Karpas-422 (cell line): ENCODE measurements around the gene PRR20C. TPM values are rescaled to one million over a fixed set of nuclear protein-coding genes. Genes with fewer than 3 reads are reported as not detected.
"Not testable (repeated sequence)": the region's sequence is repeated elsewhere in the genome, so short reads cannot be mapped to it uniquely, and the experiment has no call there.

Source experiments
- DNase-seq: peaks from one replicate; pipeline ENCODE4 v3.0.0-alpha.2; 2015
- H2AFZ ChIP-seq: fragments of 200-600 bp; sonication (generic); 2 replicates; pipeline ENCODE4 v1.6.1; 2014; ENCODE audit warnings: antibody characterized with exemption, low read length, mixed read lengths
- H3K27ac ChIP-seq: fragments of 200-600 bp; sonication (generic); 2 replicates; pipeline ENCODE4 v1.5.1; 2014; ENCODE audit warnings: mild to moderate bottlenecking, low read length, moderate library complexity
- H3K27me3 ChIP-seq: fragments of 200-600 bp; sonication (generic); 2 replicates; pipeline ENCODE4 v1.6.1; 2014; ENCODE audit warnings: low read length, mixed read lengths
- H3K36me3 ChIP-seq: fragments of 200-600 bp; sonication (generic); 2 replicates; pipeline ENCODE4 v1.6.1; 2014; ENCODE audit warnings: low read length, mixed read lengths; ENCODE audit not compliant: insufficient read depth
- H3K4me1 ChIP-seq: fragments of 200-600 bp; sonication (generic); 2 replicates; pipeline ENCODE4 v1.6.1; 2014; ENCODE audit warnings: mild to moderate bottlenecking, low read length, mixed read lengths
- H3K4me2 ChIP-seq: fragments of 200-600 bp; sonication (generic); 2 replicates; pipeline ENCODE4 v1.6.1; 2014; ENCODE audit warnings: low read length, low read depth, mild to moderate bottlenecking; ENCODE audit not compliant: poor library complexity, severe bottlenecking
- H3K4me3 ChIP-seq: fragments of 200-600 bp; sonication (generic); 2 replicates; pipeline ENCODE4 v1.5.1; 2014; ENCODE audit warnings: mild to moderate bottlenecking, antibody characterized with exemption, low read length, mixed read lengths
- H3K79me2 ChIP-seq: fragments of 200-600 bp; sonication (generic); 2 replicates; pipeline ENCODE4 v1.6.1; 2014; ENCODE audit warnings: mild to moderate bottlenecking, low read length, mixed read lengths
- H3K9ac ChIP-seq: fragments of 200-600 bp; sonication (generic); 2 replicates; pipeline ENCODE4 v1.6.0; 2014; ENCODE audit warnings: low read length
- H3K9me2 ChIP-seq: fragments of 200-600 bp; sonication (generic), shearing (Covaris generic); replicated peaks from 2 replicates; pipeline ENCODE4 v1.6.0; 2014; ENCODE audit warnings: mild to moderate bottlenecking, low read length, moderate library complexity; ENCODE audit not compliant: insufficient read depth
- H3K9me3 ChIP-seq: fragments of 300-700, 200-600 bp; sonication (generic); 2 replicates; pipeline ENCODE4 v1.6.1; 2014; ENCODE audit warnings: low read length, mixed read lengths
- H4K20me1 ChIP-seq: fragments of 200-600 bp; sonication (generic); 2 replicates; pipeline ENCODE4 v1.6.1; 2014; ENCODE audit warnings: mild to moderate bottlenecking, antibody characterized with exemption, low read length, low read depth; ENCODE audit not compliant: insufficient read depth
- small RNA-seq: library from RNA; depleted of rRNA; stranded (forward); fragments of <200 nt; gene quantifications from one replicate; pipeline ENCODE3, GENCODE V24; 2014
- total RNA-seq: library from RNA; depleted of rRNA; stranded (reverse); fragments of >200 nt; shearing (Covaris generic); gene quantifications from 2 replicates; pipeline ENCODE4 v1.2.3, GENCODE V29; 2014; ENCODE audit warnings: low replicate concordance; rRNA removed

The PRR20C gene
- total RNA-seq, 1 experiment from 2014 or later = not detected

DNA sequence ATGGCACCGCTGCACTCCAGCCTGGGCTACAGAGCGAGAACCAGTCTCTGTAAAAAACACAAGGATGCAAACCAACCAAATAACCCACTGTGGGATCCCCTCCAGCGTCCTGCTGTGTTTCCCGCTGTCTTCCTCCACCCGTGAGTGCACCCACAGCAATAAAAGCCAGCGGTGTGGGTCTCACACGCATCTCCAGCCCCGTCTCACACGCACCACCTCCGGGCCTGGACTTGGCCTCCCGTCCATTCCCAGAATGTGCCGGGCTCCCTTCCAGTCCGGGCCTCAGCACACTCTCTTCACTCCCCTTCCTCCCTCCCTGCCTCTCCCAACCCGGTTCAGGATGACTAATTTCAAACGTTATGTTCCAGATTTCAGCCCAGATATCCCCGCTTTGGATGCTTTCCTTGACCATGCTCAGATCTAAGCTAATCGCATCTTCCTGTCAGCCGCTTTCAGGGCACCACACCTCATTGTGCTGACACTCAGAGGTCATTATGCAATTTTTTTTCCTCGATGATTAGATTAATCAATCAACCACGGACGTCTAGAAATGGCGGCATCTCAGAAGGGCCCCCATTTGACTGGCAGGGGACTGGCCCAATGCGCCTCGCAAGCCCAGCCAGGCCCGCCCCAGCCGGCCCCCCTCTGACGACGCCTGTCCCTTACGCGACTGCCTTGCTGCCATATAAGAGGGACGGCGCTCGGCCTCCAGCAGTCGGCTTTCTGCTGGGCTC is 13.5 kb upstream of the PRR20C start, which contains the start of gene PRR20A:
Gene PRR20A, plus strand, starts transcription at position 684 of the 734 bp plus-strand sequence. CDS start 387 bp downstream, outside the sequence.
- H3K4me1 ChIP-seq, H2AFZ ChIP-seq, H3K9me3 ChIP-seq, H3K9ac ChIP-seq, H3K27ac ChIP-seq, H3K9me2 ChIP-seq, H4K20me1 ChIP-seq, DNase-seq, H3K4me3 ChIP-seq, H3K4me2 ChIP-seq, H3K79me2 ChIP-seq, H3K36me3 ChIP-seq, H3K27me3 ChIP-seq: not testable (repeated sequence)

DNA sequence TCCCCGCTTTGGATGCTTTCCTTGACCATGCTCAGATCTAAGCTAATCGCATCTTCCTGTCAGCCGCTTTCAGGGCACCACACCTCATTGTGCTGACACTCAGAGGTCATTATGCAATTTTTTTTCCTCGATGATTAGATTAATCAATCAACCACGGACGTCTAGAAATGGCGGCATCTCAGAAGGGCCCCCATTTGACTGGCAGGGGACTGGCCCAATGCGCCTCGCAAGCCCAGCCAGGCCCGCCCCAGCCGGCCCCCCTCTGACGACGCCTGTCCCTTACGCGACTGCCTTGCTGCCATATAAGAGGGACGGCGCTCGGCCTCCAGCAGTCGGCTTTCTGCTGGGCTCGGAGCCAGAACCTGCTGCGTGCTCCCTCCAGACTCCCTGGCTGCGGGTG is 6.7 kb upstream of the PRR20C start, which contains the start of gene PRR20B:
Gene PRR20B, plus strand, starts transcription at position 301 of the 400 bp plus-strand sequence. CDS start 387 bp downstream, outside the sequence.
- H2AFZ ChIP-seq, H3K9me3 ChIP-seq, H3K36me3 ChIP-seq, H3K79me2 ChIP-seq, H3K9me2 ChIP-seq, H3K27ac ChIP-seq, H3K4me3 ChIP-seq, H3K4me2 ChIP-seq, H3K9ac ChIP-seq, H3K4me1 ChIP-seq, H4K20me1 ChIP-seq, DNase-seq, H3K27me3 ChIP-seq: not testable (repeated sequence)

DNA sequence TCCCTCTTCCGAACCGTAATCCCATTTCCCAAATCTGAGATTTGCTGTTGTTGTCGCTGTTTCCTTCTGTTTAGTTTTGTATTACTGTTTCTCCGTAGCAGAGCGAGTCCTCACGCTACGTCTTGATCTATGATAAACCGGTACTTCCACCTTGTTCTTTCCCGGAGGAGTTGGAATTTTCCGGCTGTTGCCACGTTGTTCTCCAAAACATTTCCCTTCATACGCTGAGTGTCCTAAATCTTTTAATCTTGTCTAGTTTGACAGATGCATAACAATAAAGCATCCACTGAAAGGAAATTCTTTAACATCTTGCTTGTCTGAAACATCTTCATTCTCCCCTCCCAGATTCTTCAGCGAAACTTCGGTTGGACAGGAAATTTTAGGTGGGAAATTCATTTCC is 5.8 kb upstream of the PRR20C start:
- not testable (repeated sequence) for H3K27ac ChIP-seq, H3K4me3 ChIP-seq, H3K9ac ChIP-seq, H3K36me3 ChIP-seq, H4K20me1 ChIP-seq, H3K9me2 ChIP-seq, H3K4me2 ChIP-seq, H3K79me2 ChIP-seq, H2AFZ ChIP-seq, H3K9me3 ChIP-seq, H3K4me1 ChIP-seq, H3K27me3 ChIP-seq, DNase-seq

DNA sequence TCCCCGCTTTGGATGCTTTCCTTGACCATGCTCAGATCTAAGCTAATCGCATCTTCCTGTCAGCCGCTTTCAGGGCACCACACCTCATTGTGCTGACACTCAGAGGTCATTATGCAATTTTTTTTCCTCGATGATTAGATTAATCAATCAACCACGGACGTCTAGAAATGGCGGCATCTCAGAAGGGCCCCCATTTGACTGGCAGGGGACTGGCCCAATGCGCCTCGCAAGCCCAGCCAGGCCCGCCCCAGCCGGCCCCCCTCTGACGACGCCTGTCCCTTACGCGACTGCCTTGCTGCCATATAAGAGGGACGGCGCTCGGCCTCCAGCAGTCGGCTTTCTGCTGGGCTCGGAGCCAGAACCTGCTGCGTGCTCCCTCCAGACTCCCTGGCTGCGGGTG is 6.5 kb downstream of the PRR20C start, which contains the start of gene PRR20D:
Gene PRR20D, plus strand, starts transcription at position 301 of the 400 bp plus-strand sequence. CDS start 387 bp downstream, outside the sequence.
- H3K9me3 ChIP-seq, H2AFZ ChIP-seq, H4K20me1 ChIP-seq, H3K9ac ChIP-seq, H3K9me2 ChIP-seq, H3K4me1 ChIP-seq, H3K36me3 ChIP-seq, H3K79me2 ChIP-seq, DNase-seq, H3K4me2 ChIP-seq, H3K27me3 ChIP-seq, H3K4me3 ChIP-seq, H3K27ac ChIP-seq: not testable (repeated sequence)

DNA sequence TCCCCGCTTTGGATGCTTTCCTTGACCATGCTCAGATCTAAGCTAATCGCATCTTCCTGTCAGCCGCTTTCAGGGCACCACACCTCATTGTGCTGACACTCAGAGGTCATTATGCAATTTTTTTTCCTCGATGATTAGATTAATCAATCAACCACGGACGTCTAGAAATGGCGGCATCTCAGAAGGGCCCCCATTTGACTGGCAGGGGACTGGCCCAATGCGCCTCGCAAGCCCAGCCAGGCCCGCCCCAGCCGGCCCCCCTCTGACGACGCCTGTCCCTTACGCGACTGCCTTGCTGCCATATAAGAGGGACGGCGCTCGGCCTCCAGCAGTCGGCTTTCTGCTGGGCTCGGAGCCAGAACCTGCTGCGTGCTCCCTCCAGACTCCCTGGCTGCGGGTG is 13.0 kb downstream of the PRR20C start, which contains the start of gene PRR20E:
Gene PRR20E, plus strand, starts transcription at position 301 of the 400 bp plus-strand sequence. CDS start 387 bp downstream, outside the sequence.
- not testable (repeated sequence) for H3K36me3 ChIP-seq, H4K20me1 ChIP-seq, H2AFZ ChIP-seq, H3K9me2 ChIP-seq, H3K79me2 ChIP-seq, H3K27ac ChIP-seq, H3K4me1 ChIP-seq, DNase-seq, H3K27me3 ChIP-seq, H3K4me3 ChIP-seq, H3K4me2 ChIP-seq, H3K9me3 ChIP-seq, H3K9ac ChIP-seq

DNA sequence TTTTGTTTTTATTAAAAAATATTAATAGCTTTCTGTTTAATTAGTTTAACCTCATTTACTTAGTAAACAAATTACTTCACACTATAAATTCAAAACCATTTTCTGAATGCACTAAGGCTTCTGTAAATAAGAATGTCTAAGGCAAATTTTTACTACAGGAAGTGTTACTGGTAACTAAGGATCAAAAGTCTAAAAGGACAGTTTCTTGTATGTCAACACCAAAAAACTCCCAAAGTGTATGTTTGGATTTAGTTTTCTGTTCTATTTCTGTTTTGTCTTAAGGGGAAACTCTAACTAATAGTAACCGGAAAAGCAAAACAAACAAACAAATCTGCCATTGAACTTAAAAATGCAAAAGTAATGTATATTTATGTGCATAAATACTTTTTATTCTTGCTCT is 37.8 kb downstream of the PRR20C start:
- Histone ChIP-seq H3K79me2 (no peaks in the 10 kb centered on the region), H3K4me2 (no peak overlapping the region), H3K9me2 (no peaks in the 10 kb centered on the region), H4K20me1 (no peaks in the 10 kb centered on the region), H2AFZ (no peak overlapping the region), H3K36me3 (no peaks in the 10 kb centered on the region), H3K27me3 (no peaks in the 10 kb centered on the region), H3K4me1 (no peaks in the 10 kb centered on the region), H3K9me3 (no peaks in the 10 kb centered on the region), H3K27ac (no peak overlapping the region), H3K9ac (no peak overlapping the region), H3K4me3 (no peak overlapping the region)
- DNase-seq = no peak

Small RNA genes within 50 kb of the gene (small RNA-seq; reads per million reads assigned to genes)
- gene PRR20FP = not detected

Other genes with a start within 250 kb of the PRR20C start
- gene PRR20A, start 13.1 kb upstream of the PRR20C start, total RNA-seq = not detected in 2 replicates
- not detected in 2 replicates for gene PRR20B, start 6.6 kb upstream of the PRR20C start, total RNA-seq
- not detected in 2 replicates for gene PRR20D, start 6.6 kb downstream of the PRR20C start, total RNA-seq
- not detected in 2 replicates for gene PRR20E, start 13.1 kb downstream of the PRR20C start, total RNA-seq